Activated CD8-positive, alpha-beta T cell treated with anti-CD3 and anti-CD28 coated beads for 36 hours (primary cell): Measurements from ENCODE around the gene COG2. TPM values are rescaled to one million over a fixed set of nuclear protein-coding genes. Genes with fewer than 3 reads are reported as not detected.

ENCODE experiments used
- ATAC-seq: fragments of 200-7000 bp; cut with Tn5 transposase; one replicate; pipeline ENCODE4 v1.10.0; 2021; ENCODE audit warnings: mild to moderate bottlenecking, moderate library complexity
- CTCF ChIA-PET: fragments of 350-600 bp; sonication (Branson Sonifier 250); formaldehyde crosslinking; loops from one replicate; lab custom pipeline; 2021; ENCODE audit warnings: antibody characterized with exemption; lab: Charles Lee
- POLR2A ChIA-PET: fragments of 350-600 bp; sonication (Branson Sonifier 250); formaldehyde crosslinking; loops from one replicate; lab custom pipeline; 2021; ENCODE audit warnings: antibody characterized with exemption; lab: Charles Lee
- DNase-seq: peaks from one replicate; pipeline ENCODE4 v3.0.0-alpha.2; 2020
- H3K27ac Mint-ChIP-seq: one replicate; pipeline ENCODE4 v1.8.0; 2021; ENCODE audit warnings: mild to moderate bottlenecking, mixed read lengths
- H3K27me3 Mint-ChIP-seq: one replicate; pipeline ENCODE4 v1.8.0; 2021; ENCODE audit warnings: mixed read lengths
- H3K36me3 Mint-ChIP-seq: one replicate; pipeline ENCODE4 v1.8.0; 2021; ENCODE audit warnings: low read depth, mixed read lengths
- H3K4me1 Mint-ChIP-seq: one replicate; pipeline ENCODE4 v1.8.0; 2021; ENCODE audit warnings: low read depth, mixed read lengths
- H3K4me3 Mint-ChIP-seq: one replicate; pipeline ENCODE4 v1.8.0; 2021; ENCODE audit warnings: mild to moderate bottlenecking, moderate library complexity, mixed read lengths
- H3K9me3 Mint-ChIP-seq: one replicate; pipeline ENCODE4 v1.8.0; 2021; ENCODE audit warnings: mixed read lengths
- CTCF ChIP-seq: fragments of 200-600 bp; IDR thresholded peaks from one replicate; pipeline ENCODE4 v1.8.0; 2022; ENCODE audit warnings: antibody characterized with exemption, mild to moderate bottlenecking
- intact Hi-C: fragments of 100-400 bp; cut with micrococcal nuclease; formaldehyde crosslinking; loops from one replicate; pipeline ENCODE4 v1.10.0; 2022
- total RNA-seq, 2 experiments: library from RNA; stranded (reverse); gene quantifications; one replicate each; pipeline ENCODE4 v1.2.3, GENCODE V29; 2021

The COG2 gene
- total RNA-seq, 2 experiments from 2014 or later, result 26.1 to 27.6 TPM

GRCh38 chr1:230679825-230680224, 37.5 kb downstream of the COG2 start:
- ATAC-seq (no peak), DNase-seq (no peak)
- Mint-ChIP-seq H3K4me1 (peaks cover 3% of the 10 kb centered on the region), H3K9me3 (no peaks in the 10 kb centered on the region), H3K36me3 (peaks cover 22% of the 10 kb centered on the region), H3K27me3 (no peaks in the 10 kb centered on the region), H3K27ac (no peak overlapping the region), H3K4me3 (no peak overlapping the region)
- POLR2A ChIA-PET, result no interaction called here
- CTCF ChIA-PET, result no interaction called here
- no peak for TF ChIP-seq CTCF
- intact Hi-C loops, result no loop called here

GRCh38 chr1:230680300-230681025, 38.2 kb downstream of the COG2 start:
- CTCF ChIA-PET, result no interaction called here

GRCh38 chr1:230681599-230681998, 39.3 kb downstream of the COG2 start:
- POLR2A ChIA-PET, result no interaction called here
- H3K36me3 Mint-ChIP-seq, result peaks cover 19% of the 10 kb centered on the region
- peak overlapping the region; percentile 46 for H3K27ac Mint-ChIP-seq
- no peaks in the 10 kb centered on the region for H3K27me3 Mint-ChIP-seq
- CTCF ChIA-PET, result no interaction called here
- H3K4me1 Mint-ChIP-seq, result peaks cover 3% of the 10 kb centered on the region
- intact Hi-C loops, result no loop called here
- peak; percentile 72 for ATAC-seq
- H3K9me3 Mint-ChIP-seq, result no peaks in the 10 kb centered on the region
- no peak overlapping the region for H3K4me3 Mint-ChIP-seq
- DNase-seq, result peak; percentile 7
- no peak for TF ChIP-seq CTCF

More at GRCh38 chr1:230680300-230681025, 38.2 kb downstream of the COG2 start:
- POLR2A ChIA-PET, result no interaction called here
- Mint-ChIP-seq H3K27me3 (no peaks in the 10 kb centered on the region), H3K36me3 (peaks cover 27% of the 10 kb centered on the region), H3K27ac (no peak overlapping the region), H3K4me1 (peaks cover 3% of the 10 kb centered on the region), H3K4me3 (no peak overlapping the region), H3K9me3 (no peaks in the 10 kb centered on the region)
- ATAC-seq (no peak), DNase-seq (no peak)
- TF ChIP-seq CTCF, result no peak
- intact Hi-C loops, result no loop called here

- CTCF ChIA-PET, result interaction anchor here (0.9 kb wide), 1 partner anchor 40 kb away, joined by 3 read pairs; the partner anchor contains the start of gene COG2
Measured at GRCh38 chr1:230682274-230682673, 40.0 kb downstream of the COG2 start.

More at GRCh38 chr1:230682274-230682673, 40.0 kb downstream of the COG2 start:
- TF ChIP-seq CTCF, result no peak
- no peak for ATAC-seq
- Mint-ChIP-seq H3K4me1 (peaks cover 3% of the 10 kb centered on the region), H3K9me3 (no peaks in the 10 kb centered on the region), H3K36me3 (peaks cover 19% of the 10 kb centered on the region), H3K27ac (no peak overlapping the region), H3K4me3 (no peak overlapping the region), H3K27me3 (no peaks in the 10 kb centered on the region)
- intact Hi-C loops, result no loop called here
- POLR2A ChIA-PET, result no interaction called here
- no peak for DNase-seq
